Panc1 (cell line): ENCODE measurements around the gene FUT7. TPM values are rescaled to one million over a fixed set of nuclear protein-coding genes. Genes with fewer than 3 reads are reported as not detected.

Source experiments
- ATAC-seq: fragments of 200-7000 bp; cut with Tn5 transposase; 2 replicates; pipeline ENCODE4 v1.9.1; 2020; ENCODE audit warnings: mild to moderate bottlenecking, moderate library complexity
- Bru-seq: library from RNA; stranded (reverse); fragments of 400-500 nt; gene quantifications from one replicate; lab custom pipeline; 2021; lab: Mats Ljungman, UMichigan
- BruChase-seq, 2 experiments: library from RNA; stranded (reverse); fragments of 400-500 nt; gene quantifications; one replicate each; lab custom pipeline; 2021; lab: Mats Ljungman, UMichigan
- BruUV-seq: library from RNA; stranded (reverse); fragments of 400-500 nt; replicated peaks from 2 replicates; lab custom pipeline; 2021; lab: Mats Ljungman, UMichigan
- CTCF ChIA-PET: fragments of 300-600 bp; sonication (Branson Sonifier 250); formaldehyde crosslinking; loops from one replicate; lab custom pipeline; 2022; ENCODE audit warnings: antibody characterized with exemption; lab: Charles Lee
- POLR2A ChIA-PET: fragments of 300-600 bp; sonication (Branson Sonifier 250); formaldehyde crosslinking; loops from one replicate; lab custom pipeline; 2022; ENCODE audit warnings: antibody characterized with exemption; lab: Charles Lee
- DNase-seq: peaks from one replicate; pipeline ENCODE4 v3.0.0-alpha.2; 2010; ENCODE audit warnings: low read depth, low spot score
- H3K27ac ChIP-seq: 2 replicates; pipeline ENCODE4 v1.5.1; 2011; ENCODE audit warnings: mild to moderate bottlenecking, low read length, inconsistent platforms
- H3K27me3 ChIP-seq: fragments of 200-500 bp; sonication (Bioruptor generic); 2 replicates; pipeline ENCODE4 v1.6.0; 2014; ENCODE audit warnings: low read length, inconsistent platforms; ENCODE audit not compliant: control insufficient read depth, insufficient read depth
- H3K36me3 ChIP-seq: fragments of 200-500 bp; sonication (Bioruptor generic); 2 replicates; pipeline ENCODE4 v1.5.1; 2014; ENCODE audit warnings: inconsistent platforms, mild to moderate bottlenecking, low read length, moderate library complexity; ENCODE audit not compliant: control insufficient read depth, insufficient read depth
- H3K4me1 ChIP-seq: 2 replicates; pipeline ENCODE4 v1.5.1; 2011; ENCODE audit warnings: inconsistent platforms, mild to moderate bottlenecking, low read length, moderate library complexity; ENCODE audit not compliant: control insufficient read depth, insufficient read depth
- H3K4me3 ChIP-seq, 2 experiments: 2 replicates each; pipeline ENCODE4 v1.5.1; 2011 to 2012; ENCODE audit warnings: low read depth in 2 of 2, low read length in 2 of 2, mild to moderate bottlenecking in 2 of 2, inconsistent platforms in 1 of 2, moderate library complexity in 1 of 2
- H3K9me3 ChIP-seq: fragments of 200-500 bp; sonication (Bioruptor generic); 2 replicates; pipeline ENCODE4 v1.5.1; 2014; ENCODE audit warnings: low read depth, mild to moderate bottlenecking, inconsistent platforms, low read length, moderate library complexity; ENCODE audit not compliant: control insufficient read depth, insufficient read depth
- POLR2AphosphoS5 ChIP-seq: IDR thresholded peaks from 2 replicates; pipeline ENCODE4 v1.6.1; 2012; ENCODE audit warnings: mild to moderate bottlenecking, low read depth, low read length, moderate library complexity
- REST ChIP-seq, 2 experiments: IDR thresholded peaks; 2 replicates each; pipeline ENCODE4 v1.6.1; 2011 to 2012; ENCODE audit warnings: low read depth in 2 of 2, control low read depth in 1 of 2, low read length in 1 of 2, mild to moderate bottlenecking in 1 of 2, moderate library complexity in 1 of 2; ENCODE audit not compliant: insufficient read depth in 1 of 2
- SIN3A ChIP-seq: IDR thresholded peaks from 2 replicates; pipeline ENCODE4 v1.6.1; 2012; ENCODE audit warnings: low read depth, mild to moderate bottlenecking, low read length, moderate library complexity, borderline replicate concordance; ENCODE audit not compliant: insufficient read depth
- TCF7L2 ChIP-seq: IDR thresholded peaks from 2 replicates; pipeline ENCODE4 v1.6.1; 2011; ENCODE audit warnings: mild to moderate bottlenecking, low read depth, low read length, inconsistent platforms
- in situ Hi-C: cut with HindIII; loops from 2 replicates; pipeline ENCODE4 v1.10.0; 2016; ENCODE audit warnings: low sequenced_read_pairs, low pct_unique_long_range_greater_than_20kb
- intact Hi-C: fragments of 100-400 bp; cut with micrococcal nuclease; formaldehyde crosslinking; loops from one replicate; pipeline ENCODE4 v1.10.0; 2022; ENCODE audit not compliant: unreplicated experiment
- long read RNA-seq: library from polyadenylated mRNA; unstranded; transcript quantifications from one replicate; pipeline ENCODE4 v2.0.0, GENCODE V29; 2021; ENCODE audit not compliant: unreplicated experiment
- polyA plus RNA-seq: library from polyadenylated mRNA; unstranded; fragments of >200 nt; gene quantifications from one replicate; pipeline ENCODE4 v1.2.1, GENCODE V29; 2012; ENCODE audit warnings: missing spikeins; ENCODE audit not compliant: insufficient read length
- total RNA-seq: library from RNA; stranded (reverse); gene quantifications from one replicate; pipeline ENCODE4 v1.2.1, GENCODE V29; 2021; ENCODE audit not compliant: unreplicated experiment
- TF ChIP-seq, protein P1 (sequence below): fragments of 450-650 bp; IDR thresholded peaks from 2 replicates; pipeline ENCODE4 v1.5.1; 2017; ENCODE audit warnings: mild to moderate bottlenecking

The FUT7 gene
- total RNA-seq: not detected
- not detected for polyA plus RNA-seq
- Bru-seq, nascent RNA: not detected
- BruChase-seq, experiment 1, labeled RNA remaining after a 2-hour chase: not detected
- BruChase-seq, experiment 2, labeled RNA remaining after a 6-hour chase: percentile 19 among the genes with signal in this experiment
- long read RNA-seq: 0 reads

DNA sequence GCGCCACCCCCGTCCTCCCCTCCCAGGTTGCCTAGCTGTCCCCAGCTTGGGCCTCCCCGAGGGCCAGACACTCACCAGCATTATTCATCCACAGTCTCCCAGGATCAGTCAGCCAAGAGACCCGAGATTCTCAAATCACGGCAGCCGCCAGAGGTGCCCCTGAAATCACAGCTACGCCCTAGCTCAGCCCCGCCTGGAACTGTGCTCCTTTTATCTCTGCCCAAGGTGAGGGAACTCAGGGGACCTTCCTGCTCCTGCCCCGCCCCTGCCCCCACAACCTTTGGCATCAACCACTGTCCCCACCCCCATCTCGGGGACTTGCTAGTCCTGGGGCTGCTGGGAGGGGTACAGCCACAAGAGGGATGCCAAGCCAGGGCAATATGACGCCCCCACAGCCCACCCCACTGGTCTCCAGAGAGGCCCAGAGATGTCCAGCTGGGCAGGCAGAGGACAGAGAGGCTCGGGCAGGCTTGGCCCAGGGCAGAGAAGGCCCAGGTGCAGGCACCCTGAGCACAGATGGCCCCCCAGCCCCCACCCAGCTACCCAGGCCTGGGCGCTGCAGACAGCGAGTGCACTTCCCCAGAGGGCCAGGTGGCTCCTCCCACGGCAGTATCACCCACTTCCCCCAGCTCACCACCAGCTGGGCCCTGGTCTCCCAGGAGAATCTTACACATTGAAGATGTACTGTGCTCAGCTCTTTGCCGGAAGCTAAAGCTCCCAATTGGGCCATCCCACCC is at the start of gene FUT7:
TSS of gene FUT7 (minus strand) at position 185 of the 737 bp plus-strand sequence. CDS start at position 88, 97 bp downstream.
- Histone ChIP-seq H3K36me3 (no peaks in the 10 kb centered on the region), H3K27me3 (no peaks in the 10 kb centered on the region), H3K9me3 (no peaks in the 10 kb centered on the region), H3K27ac (no peak within 1 kb of the TSS), H3K4me1 (peaks cover 17% of the 10 kb centered on the region), H3K4me3 (no peak within 1 kb of the TSS)
- no peak for TF ChIP-seq POLR2AphosphoS5
- TF ChIP-seq REST (IDR thresholded peaks at IDR 0.05; ENCODE audit: insufficient read depth in 1 of 2, low read depth in 2 of 2, low read length in 1 of 2): no peak
- TF ChIP-seq, protein P1, sequence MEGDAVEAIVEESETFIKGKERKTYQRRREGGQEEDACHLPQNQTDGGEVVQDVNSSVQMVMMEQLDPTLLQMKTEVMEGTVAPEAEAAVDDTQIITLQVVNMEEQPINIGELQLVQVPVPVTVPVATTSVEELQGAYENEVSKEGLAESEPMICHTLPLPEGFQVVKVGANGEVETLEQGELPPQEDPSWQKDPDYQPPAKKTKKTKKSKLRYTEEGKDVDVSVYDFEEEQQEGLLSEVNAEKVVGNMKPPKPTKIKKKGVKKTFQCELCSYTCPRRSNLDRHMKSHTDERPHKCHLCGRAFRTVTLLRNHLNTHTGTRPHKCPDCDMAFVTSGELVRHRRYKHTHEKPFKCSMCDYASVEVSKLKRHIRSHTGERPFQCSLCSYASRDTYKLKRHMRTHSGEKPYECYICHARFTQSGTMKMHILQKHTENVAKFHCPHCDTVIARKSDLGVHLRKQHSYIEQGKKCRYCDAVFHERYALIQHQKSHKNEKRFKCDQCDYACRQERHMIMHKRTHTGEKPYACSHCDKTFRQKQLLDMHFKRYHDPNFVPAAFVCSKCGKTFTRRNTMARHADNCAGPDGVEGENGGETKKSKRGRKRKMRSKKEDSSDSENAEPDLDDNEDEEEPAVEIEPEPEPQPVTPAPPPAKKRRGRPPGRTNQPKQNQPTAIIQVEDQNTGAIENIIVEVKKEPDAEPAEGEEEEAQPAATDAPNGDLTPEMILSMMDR: no peak
- no TSS peak for BruUV-seq
- in situ Hi-C loops: no loop called here
- ChIA-PET CTCF (interaction anchor here (0.5 to 0.7 kb wide), 3 partner anchors 33 to 113 kb away, joined by 3 to 8 read pairs (median 5); partner anchors contain the start of gene UAP1L1), POLR2A (no interaction called here)
- intact Hi-C loops: loop anchor here (10.0 kb wide), 1 partner anchor 87 kb away; the partner anchor contains the start of genes C8G and FBXW5
- ATAC-seq: no peak
- DNase-seq: no peak

- intact Hi-C loops (no loop called here), in situ Hi-C loops (no loop called here)
- Histone ChIP-seq H3K27me3 (no peaks in the 10 kb centered on the region), H3K27ac (no peak overlapping the region), H3K36me3 (no peaks in the 10 kb centered on the region; the same call in 1 of the 2 replicates), H3K4me1 (peaks cover 29% of the 10 kb centered on the region), H3K9me3 (no peaks in the 10 kb centered on the region), H3K4me3 (no peak overlapping the region)
- CTCF ChIA-PET: no interaction called here
- DNase-seq (no peak), ATAC-seq (no peak)
- POLR2A ChIA-PET: no interaction called here
- TF ChIP-seq TCF7L2 (no peak), SIN3A (no peak), REST (IDR thresholded peaks at IDR 0.05; ENCODE audit: insufficient read depth in 1 of 2, low read depth in 2 of 2, low read length in 1 of 2) (no peak), POLR2AphosphoS5 (no peak)
- TF ChIP-seq, protein P1: no peak
- no TSS peak for BruUV-seq
Measured at GRCh38 chr9:137080260-137081122, 48.6 kb upstream of the FUT7 start.
